ENCODE measurements around the gene RAPGEF6.

RAPGEF6 gene

DNA sequence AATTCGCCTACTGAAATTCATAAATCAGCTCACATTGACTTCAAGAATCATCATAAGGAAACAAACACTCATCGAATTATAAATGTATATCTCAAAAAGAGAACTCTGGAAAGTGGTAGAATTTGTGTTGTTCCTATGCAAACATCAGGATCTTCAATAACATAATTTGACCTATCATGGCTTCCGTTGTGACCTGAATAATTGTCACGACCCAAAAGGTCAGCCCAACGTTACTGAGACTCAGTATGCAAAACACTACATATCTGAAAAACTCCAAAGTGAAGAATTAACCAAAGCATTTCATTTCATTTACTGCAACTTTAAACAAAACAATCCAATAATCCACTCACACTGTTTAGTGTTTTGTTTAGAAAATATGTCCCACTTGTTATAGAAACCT lies 1.2 kb downstream of the RAPGEF6 start:
- peak overlapping the region; percentile 99 for H3K27ac ChIP-seq (ENCODE audit: low read length)

DNA sequence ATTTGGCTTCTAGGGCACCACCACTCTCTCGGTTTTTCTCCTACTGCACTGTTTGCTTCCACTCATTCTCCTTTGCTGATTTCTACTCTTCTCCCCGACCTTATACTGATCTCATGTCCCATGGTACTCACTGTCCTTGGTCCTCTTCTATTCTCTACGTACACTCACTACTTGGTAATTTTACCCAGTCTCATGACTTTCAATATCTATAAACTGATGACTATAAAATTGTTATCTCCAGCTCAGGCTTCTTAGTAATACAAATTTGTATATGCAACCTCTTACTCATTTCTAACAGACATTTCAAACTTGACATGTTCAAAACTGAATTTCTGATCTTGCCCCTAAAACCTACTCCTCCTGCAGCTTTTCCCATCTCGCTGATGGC lies 4.1 kb downstream of the RAPGEF6 start:
- Histone ChIP-seq H3K4me1 (ENCODE audit: low read length) (peaks cover 14% of the 10 kb centered on the region), H3K9ac (ENCODE audit: low read length) (no peak overlapping the region), H3K79me2 (ENCODE audit: low read length) (peaks cover 91% of the 10 kb centered on the region), H3K9me3 (ENCODE audit: insufficient read depth, low read length) (no peaks in the 10 kb centered on the region), H4K20me1 (ENCODE audit: insufficient read depth, low read length) (peaks cover 68% of the 10 kb centered on the region), H2AFZ (ENCODE audit: low read depth, low read length) (no peak overlapping the region), H3K4me3 (ENCODE audit: low read length) (no peak overlapping the region), H3K4me2 (ENCODE audit: low read length) (peak overlapping the region; percentile 7; the same call in 1 of the 2 replicates), H3K36me3 (replicated peaks; ENCODE audit: low read depth, low read length) (peaks cover 9% of the 10 kb centered on the region), H3K27me3 (ENCODE audit: low read depth, low read length) (no peaks in the 10 kb centered on the region), H3K27ac (ENCODE audit: low read length) (no peak overlapping the region)
- TF ChIP-seq EZH2phosphoT487 (IDR thresholded peaks at IDR 0.05; ENCODE audit: low read depth): no peak
- TF ChIP-seq CTCF (IDR thresholded peaks at IDR 0.05; ENCODE audit: low read depth, low read length): no peak

More for the DNA sequence above, 1.2 kb downstream of the RAPGEF6 start:
- Histone ChIP-seq H3K27me3 (ENCODE audit: low read depth, low read length) (no peaks in the 10 kb centered on the region), H3K9ac (ENCODE audit: low read length) (peak overlapping the region; percentile 98), H3K4me1 (ENCODE audit: low read length) (peaks cover 20% of the 10 kb centered on the region), H3K4me3 (ENCODE audit: low read length) (peak overlapping the region; percentile 100), H3K9me3 (ENCODE audit: insufficient read depth, low read length) (no peaks in the 10 kb centered on the region), H4K20me1 (ENCODE audit: insufficient read depth, low read length) (peaks cover 41% of the 10 kb centered on the region), H3K79me2 (ENCODE audit: low read length) (peaks cover 62% of the 10 kb centered on the region), H2AFZ (ENCODE audit: low read depth, low read length) (no peak overlapping the region), H3K4me2 (ENCODE audit: low read length) (peak overlapping the region; percentile 94), H3K36me3 (replicated peaks; ENCODE audit: low read depth, low read length) (peaks cover 9% of the 10 kb centered on the region)
- TF ChIP-seq EZH2phosphoT487 (IDR thresholded peaks at IDR 0.05; ENCODE audit: low read depth) (no peak), CTCF (IDR thresholded peaks at IDR 0.05; ENCODE audit: low read depth, low read length) (no peak)

DNA sequence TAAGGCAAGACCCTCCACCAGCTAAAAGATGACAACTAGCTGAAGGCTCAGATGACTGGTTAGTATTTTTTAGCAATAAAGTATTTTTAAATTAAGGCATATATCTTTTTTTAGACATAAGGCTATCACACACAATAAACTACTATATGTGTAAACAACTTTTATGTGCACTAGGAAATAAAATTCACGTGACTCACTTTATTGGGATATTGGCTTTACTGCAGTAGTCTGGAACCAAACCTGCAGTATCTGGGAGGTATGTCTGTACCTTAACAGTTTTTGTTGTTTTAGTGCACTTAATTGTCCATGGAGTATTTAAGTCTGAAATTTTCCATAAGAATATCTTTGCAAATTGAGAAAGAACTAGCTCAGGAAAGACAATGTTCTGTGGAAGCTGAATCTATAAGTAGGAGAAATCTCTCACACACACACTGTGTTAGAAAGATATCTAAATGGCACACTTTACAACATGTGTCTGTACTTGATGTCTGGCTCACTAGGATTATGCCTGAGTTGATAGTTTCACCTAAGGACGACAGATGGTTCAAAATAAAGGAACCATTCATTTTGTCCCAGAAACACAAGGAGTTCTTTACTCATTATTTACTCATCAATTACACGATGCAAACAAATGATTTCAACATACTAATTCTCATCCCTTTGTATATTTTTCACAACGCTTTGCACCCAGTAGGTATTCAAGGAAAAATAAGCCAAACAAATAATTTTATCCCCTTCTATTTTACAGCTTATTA lies 4.6 kb downstream of the RAPGEF6 start:
- Histone ChIP-seq H3K9me3 (ENCODE audit: insufficient read depth, low read length) (no peaks in the 10 kb centered on the region), H3K36me3 (replicated peaks; ENCODE audit: low read depth, low read length) (peaks cover 9% of the 10 kb centered on the region), H3K4me2 (ENCODE audit: low read length) (no peak overlapping the region), H3K27ac (ENCODE audit: low read length) (no peak overlapping the region), H3K9ac (ENCODE audit: low read length) (no peak overlapping the region), H3K4me3 (ENCODE audit: low read length) (no peak overlapping the region), H4K20me1 (ENCODE audit: insufficient read depth, low read length) (peaks cover 71% of the 10 kb centered on the region), H3K27me3 (ENCODE audit: low read depth, low read length) (no peaks in the 10 kb centered on the region), H2AFZ (ENCODE audit: low read depth, low read length) (no peak overlapping the region), H3K79me2 (ENCODE audit: low read length) (peaks cover 97% of the 10 kb centered on the region), H3K4me1 (ENCODE audit: low read length) (peaks cover 14% of the 10 kb centered on the region)
- TF ChIP-seq EZH2phosphoT487 (IDR thresholded peaks at IDR 0.05; ENCODE audit: low read depth): no peak
- no peak for TF ChIP-seq CTCF (IDR thresholded peaks at IDR 0.05; ENCODE audit: low read depth, low read length)

DNA sequence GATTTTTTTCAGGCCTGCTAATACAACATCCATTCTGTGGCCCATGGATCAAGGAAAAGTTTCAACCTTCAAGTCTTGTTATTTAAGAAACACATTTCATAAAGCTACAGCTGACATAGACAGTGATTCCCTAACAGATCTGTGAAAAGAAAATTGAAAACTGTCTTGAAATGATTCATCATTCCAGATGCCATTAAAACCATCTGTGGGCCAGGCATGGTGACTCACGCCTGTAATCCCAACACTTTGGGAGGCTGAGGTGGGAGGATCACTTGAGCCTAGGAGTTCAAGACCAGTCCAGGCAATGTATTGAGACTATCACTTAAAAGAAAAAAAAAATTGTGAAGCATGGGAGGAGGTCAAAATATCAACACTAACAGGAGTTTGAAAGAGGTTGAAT lies 6.0 kb downstream of the RAPGEF6 start:
- H3K9ac ChIP-seq (ENCODE audit: low read length): no peak overlapping the region
- H2AFZ ChIP-seq (ENCODE audit: low read depth, low read length): no peak overlapping the region
- H3K27me3 ChIP-seq (ENCODE audit: low read depth, low read length): no peaks in the 10 kb centered on the region
- H3K4me1 ChIP-seq (ENCODE audit: low read length): peaks cover 14% of the 10 kb centered on the region
- TF ChIP-seq EZH2phosphoT487 (IDR thresholded peaks at IDR 0.05; ENCODE audit: low read depth) (no peak), CTCF (IDR thresholded peaks at IDR 0.05; ENCODE audit: low read depth, low read length) (no peak)
- no peak overlapping the region for H3K4me2 ChIP-seq (ENCODE audit: low read length)
- H3K4me3 ChIP-seq (ENCODE audit: low read length): no peak overlapping the region
- H4K20me1 ChIP-seq (ENCODE audit: insufficient read depth, low read length): peaks cover 78% of the 10 kb centered on the region
- H3K27ac ChIP-seq (ENCODE audit: low read length): no peak overlapping the region
- H3K36me3 ChIP-seq (replicated peaks; ENCODE audit: low read depth, low read length): peaks cover 9% of the 10 kb centered on the region
- H3K9me3 ChIP-seq (ENCODE audit: insufficient read depth, low read length): no peaks in the 10 kb centered on the region
- H3K79me2 ChIP-seq (ENCODE audit: low read length): peaks cover 99% of the 10 kb centered on the region
